Spinal cord (tissue), 10 donors: ENCODE data around the gene MACROH2A2. TPM values are rescaled to one million over a fixed set of nuclear protein-coding genes. Genes with fewer than 3 reads are reported as not detected.

Experiments
- DNase-seq, 6 donors: peaks; one replicate each; pipeline versions ENCODE4 v3.0.0 to v3.0.0-alpha.2; 2013 to 2015; ENCODE audit warnings: low spot score in 6 of 6, low read depth in 4 of 6
- H3K27ac ChIP-seq: one replicate; pipeline ENCODE4 v1.5.1; 2013; ENCODE audit warnings: low read depth, low read length, control low read depth
- H3K27me3 ChIP-seq: one replicate; pipeline ENCODE4 v1.6.1; 2013; ENCODE audit warnings: low read length; ENCODE audit not compliant: control insufficient read depth, insufficient read depth
- H3K36me3 ChIP-seq: one replicate; pipeline ENCODE4 v1.6.1; 2013; ENCODE audit warnings: low read length; ENCODE audit not compliant: control insufficient read depth, insufficient read depth
- H3K4me1 ChIP-seq: one replicate; pipeline ENCODE4 v1.6.1; 2013; ENCODE audit warnings: low read length; ENCODE audit not compliant: control insufficient read depth, insufficient read depth
- H3K4me3 ChIP-seq: one replicate; pipeline ENCODE4 v1.5.1; 2013; ENCODE audit warnings: low read depth, low read length, control low read depth
- H3K9me3 ChIP-seq: one replicate; pipeline ENCODE4 v1.6.1; 2013; ENCODE audit warnings: low read length; ENCODE audit not compliant: control insufficient read depth, insufficient read depth
- WGBS: methylation state at CpG from one replicate; pipeline ENCODE4 v1.1.5; 2013; ENCODE audit warnings: missing lambda C conversion rate; ENCODE audit not compliant: insufficient coverage; 5-methylcytosine and 5-hydroxymethylcytosine counted together
- polyA plus RNA-seq, 2 donors: library from polyadenylated mRNA; unstranded; fragments of 120-200 nt; gene quantifications; one replicate each; pipeline ENCODE4 v1.2.1, GENCODE V29; 2013; ENCODE audit not compliant: insufficient read length in 2 of 2
- total RNA-seq, 2 donors: library from RNA; depleted of rRNA in 1 of 2; stranded (reverse); fragments of 120-200 nt in 1 of 2; fragments of >200 nt in 1 of 2; gene quantifications; one replicate each; pipeline versions ENCODE4 v1.2.3 to v1.2.4, GENCODE V29; 2013 to 2014
- donor health status: healthy.

Gene MACROH2A2
- total and polyA plus RNA-seq, 4 donors: 22.9 to 84.2 (median 64.9) TPM

DNA sequence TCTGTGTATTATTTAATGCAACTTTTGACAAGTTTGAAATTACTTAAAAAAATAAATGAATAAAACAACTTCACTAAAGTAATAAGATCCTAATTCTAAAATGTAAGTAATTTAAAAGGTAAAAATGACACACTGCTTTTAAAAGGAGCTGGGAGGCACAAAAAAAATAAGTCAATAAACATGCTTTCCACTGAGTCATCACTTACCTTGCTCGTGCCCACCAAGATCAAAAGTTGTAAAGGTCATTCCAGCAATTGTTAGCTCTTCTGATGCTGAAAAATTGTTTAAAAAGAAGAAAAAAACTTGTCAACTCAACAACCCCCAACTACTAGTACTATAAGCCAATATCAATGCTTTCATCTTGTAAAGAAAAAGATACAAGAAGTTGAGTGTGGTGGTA is 108.2 kb downstream of the MACROH2A2 start:
- Histone ChIP-seq H3K4me1 (no peaks in the 10 kb centered on the region), H3K27ac (no peak overlapping the region), H3K36me3 (peaks cover 19% of the 10 kb centered on the region), H3K9me3 (no peaks in the 10 kb centered on the region), H3K4me3 (no peak overlapping the region), H3K27me3 (no peaks in the 10 kb centered on the region)
- DNase-seq: no peak
- no CpG with 5 or more reads among the region's 1 CpG for WGBS

Other genes with a start within 250 kb of the MACROH2A2 start
- 1 to 10 TPM; 3.3 to 4.2 TPM for gene AIFM2, start 80.0 kb downstream of the MACROH2A2 start, total RNA-seq
- gene AIFM2, start 80.0 kb downstream of the MACROH2A2 start, polyA plus RNA-seq: 1 to 10 TPM; 4.5 to 7.8 TPM
- 1 to 10 TPM; 6.8 to 9.5 TPM for gene TYSND1, start 93.9 kb downstream of the MACROH2A2 start, total RNA-seq
- gene TYSND1, start 93.9 kb downstream of the MACROH2A2 start, polyA plus RNA-seq: 10 to 100 TPM in 1 of 2 donors, 1 to 10 TPM in 1; 8.9 to 13.0 TPM
- gene SAR1A, start 117.7 kb downstream of the MACROH2A2 start, total RNA-seq: 100 to 1,000 TPM; 134 to 192 TPM
- 100 to 1,000 TPM; 110 to 115 TPM for gene SAR1A, start 117.7 kb downstream of the MACROH2A2 start, polyA plus RNA-seq
- 100 to 1,000 TPM; 107 to 158 TPM for gene PPA1, start 180.6 kb downstream of the MACROH2A2 start, total RNA-seq
- 100 to 1,000 TPM; 151 to 175 TPM for gene PPA1, start 180.6 kb downstream of the MACROH2A2 start, polyA plus RNA-seq
- 1 to 10 TPM in 1 of 2 donors, under 1 TPM in 1; 0.50 to 1.8 TPM for gene NPFFR1, start 231.2 kb downstream of the MACROH2A2 start, total RNA-seq
- 1 to 10 TPM; 1.5 to 1.7 TPM for gene NPFFR1, start 231.2 kb downstream of the MACROH2A2 start, polyA plus RNA-seq